Neural progenitor cell (in vitro differentiated cells): Measurements from ENCODE around the gene TENT4A. TPM values are rescaled to one million over a fixed set of nuclear protein-coding genes. Genes with fewer than 3 reads are reported as not detected.

ENCODE experiments used
- DNase-seq: peaks from one replicate; pipeline ENCODE4 v3.0.0-alpha.2; 2016; ENCODE audit warnings: low spot score
- H2AFZ ChIP-seq: fragments of 200-600 bp; sonication (generic); replicated peaks from 2 replicates; pipeline ENCODE4 v1.6.1; 2016; ENCODE audit warnings: antibody characterized with exemption
- H3F3A ChIP-seq: fragments of 200-600 bp; sonication (generic); 2 replicates; pipeline ENCODE4 v1.6.1; 2016; ENCODE audit warnings: antibody characterized with exemption, low read depth
- H3K27ac ChIP-seq: fragments of 200-600 bp; sonication (generic); 2 replicates; pipeline ENCODE4 v1.5.1; 2016; ENCODE audit warnings: mild to moderate bottlenecking
- H3K27me3 ChIP-seq: fragments of 200-600 bp; sonication (generic); 2 replicates; pipeline ENCODE4 v1.6.1; 2016; ENCODE audit warnings: mild to moderate bottlenecking, moderate library complexity
- H3K36me3 ChIP-seq: fragments of 200-600 bp; sonication (generic); 2 replicates; pipeline ENCODE4 v1.5.1; 2016
- H3K4me1 ChIP-seq: fragments of 200-600 bp; sonication (generic); 2 replicates; pipeline ENCODE4 v1.6.1; 2016; ENCODE audit warnings: mixed run types
- H3K4me2 ChIP-seq: fragments of 200-600 bp; sonication (generic); 2 replicates; pipeline ENCODE4 v1.6.1; 2016
- H3K4me3 ChIP-seq: fragments of 200-600 bp; sonication (generic); 2 replicates; pipeline ENCODE4 v1.5.1; 2016
- H3K79me2 ChIP-seq: fragments of 200-600 bp; sonication (generic); 2 replicates; pipeline ENCODE4 v1.6.1; 2016; ENCODE audit warnings: low read depth
- H3K9ac ChIP-seq: fragments of 200-600 bp; sonication (generic); 2 replicates; pipeline ENCODE4 v1.6.1; 2016
- H3K9me3 ChIP-seq: fragments of 200-600 bp; sonication (generic); 2 replicates; pipeline ENCODE4 v1.5.1; 2016; ENCODE audit warnings: low read depth
- H4K20me1 ChIP-seq: fragments of 200-600 bp; sonication (generic); 2 replicates; pipeline ENCODE4 v1.6.1; 2016; ENCODE audit warnings: low read depth
- H3K27ac Mint-ChIP-seq: 3 replicates; pipeline ENCODE4 v1.8.0; 2021; ENCODE audit warnings: mixed read lengths
- H3K27me3 Mint-ChIP-seq: 2 replicates; pipeline ENCODE4 v1.8.0; 2022; ENCODE audit warnings: low read depth, mild to moderate bottlenecking, inconsistent platforms, moderate library complexity, mixed read lengths; ENCODE audit not compliant: insufficient read depth
- H3K36me3 Mint-ChIP-seq: 3 replicates; pipeline ENCODE4 v1.8.0; 2021; ENCODE audit warnings: mixed read lengths
- H3K4me1 Mint-ChIP-seq: 3 replicates; pipeline ENCODE4 v1.8.0; 2021; ENCODE audit warnings: mixed read lengths
- H3K4me3 Mint-ChIP-seq: 3 replicates; pipeline ENCODE4 v1.8.0; 2021; ENCODE audit warnings: mild to moderate bottlenecking, moderate library complexity, mixed read lengths
- H3K9me3 Mint-ChIP-seq: 3 replicates; pipeline ENCODE4 v1.8.0; 2020; ENCODE audit warnings: mixed read lengths
- CTCF ChIP-seq: fragments of 200-600 bp; sonication (generic); IDR thresholded peaks from 2 replicates; pipeline ENCODE4 v1.5.1; 2017; ENCODE audit warnings: antibody characterized with exemption, mild to moderate bottlenecking
- EZH2 ChIP-seq: fragments of 200-600 bp; sonication (generic); IDR thresholded peaks from 2 replicates; pipeline ENCODE4 v1.6.1; 2017; ENCODE audit warnings: antibody characterized with exemption, mild to moderate bottlenecking, moderate library complexity
- EZH2phosphoT487 ChIP-seq: fragments of 200-600 bp; sonication (generic); IDR thresholded peaks from 2 replicates; pipeline ENCODE4 v1.6.1; 2017; ENCODE audit warnings: antibody characterized with exemption
- total RNA-seq: library from RNA; depleted of rRNA; stranded (reverse); fragments of >200 nt; gene quantifications from 2 replicates; pipeline ENCODE4 v1.2.3, GENCODE V29; 2015; ENCODE audit warnings: low replicate concordance

TENT4A gene
- total RNA-seq, 1 donor from 2014 or later, result 20.9 TPM

DNA sequence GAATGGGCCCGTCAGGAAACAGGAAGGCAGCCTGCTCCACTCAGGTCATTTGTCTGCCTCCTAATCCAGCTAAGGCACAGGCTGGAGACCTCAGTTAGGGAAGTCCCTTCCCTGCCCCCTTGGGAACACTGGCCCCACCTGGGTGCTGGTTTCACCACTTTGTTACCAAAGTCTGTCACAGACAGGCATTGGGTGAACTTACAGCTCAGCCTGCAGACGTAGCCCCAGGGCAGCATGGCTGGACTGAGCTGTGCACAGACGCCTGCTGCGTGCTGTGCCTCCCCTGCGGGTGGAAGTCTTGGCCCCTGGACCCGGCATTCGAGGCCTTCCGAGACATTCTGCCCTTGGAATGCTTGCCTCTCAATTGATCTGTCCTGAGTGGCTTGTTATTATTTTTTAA is 48.9 kb downstream of the TENT4A start:
- no peaks in the 10 kb centered on the region for H4K20me1 ChIP-seq
- Mint-ChIP-seq H3K4me3 (no peak overlapping the region), H3K27ac (no peak overlapping the region), H3K27me3 (peaks cover 2% of the 10 kb centered on the region), H3K9me3 (no peaks in the 10 kb centered on the region), H3K36me3 (peaks cover 9% of the 10 kb centered on the region), H3K4me1 (no peaks in the 10 kb centered on the region)
- H3K4me3 ChIP-seq, result no peak overlapping the region
- no peak overlapping the region for H2AFZ ChIP-seq
- no peaks in the 10 kb centered on the region for H3K36me3 ChIP-seq
- H3K27ac ChIP-seq, result no peak overlapping the region
- H3K9ac ChIP-seq, result no peak overlapping the region
- no peak overlapping the region for H3K4me2 ChIP-seq
- no peaks in the 10 kb centered on the region for H3K79me2 ChIP-seq
- no peak for TF ChIP-seq EZH2
- no peaks in the 10 kb centered on the region for H3K9me3 ChIP-seq
- no peaks in the 10 kb centered on the region for H3K4me1 ChIP-seq
- H3F3A ChIP-seq, result no peaks in the 10 kb centered on the region
- H3K27me3 ChIP-seq, result no peaks in the 10 kb centered on the region
- DNase-seq, result no peak

DNA sequence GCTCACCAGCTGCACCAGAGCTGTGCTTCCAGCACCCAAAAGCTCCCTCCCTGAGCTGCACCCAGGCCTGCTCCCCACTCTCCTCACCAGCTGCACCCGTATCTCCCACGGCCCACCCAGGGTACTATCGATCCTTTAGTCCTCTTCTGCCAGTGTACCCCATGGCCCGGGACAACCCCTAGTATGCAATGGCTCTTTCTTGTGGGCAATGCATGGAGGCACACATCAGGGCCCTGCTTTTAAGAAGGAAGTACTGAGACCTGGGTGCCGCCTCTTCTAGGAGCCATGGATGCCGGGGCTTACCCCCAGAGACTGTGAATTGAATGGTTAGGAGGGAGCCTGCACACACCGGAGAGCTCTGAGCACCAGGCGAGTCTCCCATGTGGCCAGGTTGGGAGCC is 49.5 kb downstream of the TENT4A start:
- no peaks in the 10 kb centered on the region for H3K9me3 ChIP-seq

DNA sequence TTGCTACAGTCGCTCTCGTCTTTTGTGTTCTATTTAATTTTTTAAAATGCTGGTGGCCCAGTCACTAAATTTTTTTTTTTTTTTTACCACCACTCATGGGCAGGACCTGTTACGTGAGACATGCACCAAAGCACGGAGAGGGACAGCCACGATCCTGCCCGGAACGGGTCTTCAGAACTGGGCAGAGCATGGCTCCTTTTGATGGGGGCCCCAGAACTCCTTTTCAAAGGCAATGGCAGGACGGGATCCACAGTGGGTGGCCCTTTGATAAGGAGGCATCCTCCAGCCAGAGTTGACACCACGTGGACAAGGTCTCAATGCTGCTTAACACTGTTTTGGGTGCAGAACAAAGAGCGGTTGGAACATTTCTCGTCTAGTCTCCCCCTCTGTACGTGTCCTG is 50.0 kb downstream of the TENT4A start:
- Histone ChIP-seq H3K4me2 (no peak overlapping the region), H3K9ac (no peak overlapping the region), H3K79me2 (no peaks in the 10 kb centered on the region), H3K27me3 (no peaks in the 10 kb centered on the region), H3K4me1 (no peaks in the 10 kb centered on the region), H2AFZ (no peak overlapping the region), H3F3A (no peaks in the 10 kb centered on the region), H3K9me3 (no peaks in the 10 kb centered on the region), H4K20me1 (no peaks in the 10 kb centered on the region), H3K36me3 (no peaks in the 10 kb centered on the region), H3K27ac (no peak overlapping the region), H3K4me3 (no peak overlapping the region)
- H3K27ac Mint-ChIP-seq, result no peak overlapping the region
- H3K9me3 Mint-ChIP-seq, result no peaks in the 10 kb centered on the region
- H3K36me3 Mint-ChIP-seq, result peaks cover 7% of the 10 kb centered on the region
- no peak for DNase-seq
- peaks cover 3% of the 10 kb centered on the region for H3K27me3 Mint-ChIP-seq
- no peak for TF ChIP-seq CTCF
- TF ChIP-seq EZH2, result no peak
- no peak for TF ChIP-seq EZH2phosphoT487
- H3K4me1 Mint-ChIP-seq, result peaks cover 4% of the 10 kb centered on the region
- no peak overlapping the region for H3K4me3 Mint-ChIP-seq

More for the DNA sequence above, 49.5 kb downstream of the TENT4A start:
- Histone ChIP-seq H3K27me3 (no peaks in the 10 kb centered on the region), H3K36me3 (no peaks in the 10 kb centered on the region), H3K79me2 (no peaks in the 10 kb centered on the region), H3K4me1 (no peaks in the 10 kb centered on the region), H3K4me3 (no peak overlapping the region), H3K27ac (no peak overlapping the region), H3F3A (no peaks in the 10 kb centered on the region), H3K4me2 (no peak overlapping the region), H4K20me1 (no peaks in the 10 kb centered on the region), H3K9ac (no peak overlapping the region), H2AFZ (no peak overlapping the region)
- TF ChIP-seq CTCF (no peak), EZH2 (no peak), EZH2phosphoT487 (no peak)
- DNase-seq, result no peak
- Mint-ChIP-seq H3K4me1 (peaks cover 4% of the 10 kb centered on the region), H3K9me3 (no peaks in the 10 kb centered on the region), H3K4me3 (no peak overlapping the region), H3K27me3 (peaks cover 2% of the 10 kb centered on the region), H3K36me3 (peaks cover 9% of the 10 kb centered on the region), H3K27ac (no peak overlapping the region)

- Histone ChIP-seq H2AFZ (peak overlapping the region; percentile 54), H3K79me2 (no peaks in the 10 kb centered on the region), H3K27me3 (no peaks in the 10 kb centered on the region), H4K20me1 (no peaks in the 10 kb centered on the region), H3K9ac (no peak overlapping the region), H3K4me1 (no peaks in the 10 kb centered on the region), H3K4me3 (no peak overlapping the region), H3F3A (no peaks in the 10 kb centered on the region), H3K4me2 (no peak overlapping the region), H3K9me3 (no peaks in the 10 kb centered on the region), H3K36me3 (no peaks in the 10 kb centered on the region), H3K27ac (no peak overlapping the region)
- DNase-seq, result peak; percentile 88
- peak; percentile 92 for TF ChIP-seq CTCF
- no peak for TF ChIP-seq EZH2phosphoT487
- H3K4me1 Mint-ChIP-seq, result peaks cover 6% of the 10 kb centered on the region
- H3K9me3 Mint-ChIP-seq, result no peaks in the 10 kb centered on the region
- no peaks in the 10 kb centered on the region for H3K36me3 Mint-ChIP-seq
- H3K27ac Mint-ChIP-seq, result no peak overlapping the region
- no peak overlapping the region for H3K4me3 Mint-ChIP-seq
- H3K27me3 Mint-ChIP-seq, result peaks cover 3% of the 10 kb centered on the region
These were observed 52.6 kb downstream of the TENT4A start for GRCh38 chr5:6765612-6766525.
